HG03558 (cell line): ENCODE data around the gene RBM25.
A peak's percentile ranks its signal among the peaks of the same experiment; 100 is the strongest.
"Not testable (repeated sequence)": the region's sequence is repeated elsewhere in the genome, so short reads cannot be mapped to it uniquely, and the experiment has no call there.

Source experiments
- ATAC-seq: cut with Tn5 transposase; IDR thresholded peaks from one replicate; pipeline ENCODE4 v1.9.1; 2021; ENCODE audit warnings: moderate number of reproducible peaks; ENCODE audit not compliant: unreplicated experiment; ENCODE audit errors: extremely low read depth

RBM25 gene

DNA sequence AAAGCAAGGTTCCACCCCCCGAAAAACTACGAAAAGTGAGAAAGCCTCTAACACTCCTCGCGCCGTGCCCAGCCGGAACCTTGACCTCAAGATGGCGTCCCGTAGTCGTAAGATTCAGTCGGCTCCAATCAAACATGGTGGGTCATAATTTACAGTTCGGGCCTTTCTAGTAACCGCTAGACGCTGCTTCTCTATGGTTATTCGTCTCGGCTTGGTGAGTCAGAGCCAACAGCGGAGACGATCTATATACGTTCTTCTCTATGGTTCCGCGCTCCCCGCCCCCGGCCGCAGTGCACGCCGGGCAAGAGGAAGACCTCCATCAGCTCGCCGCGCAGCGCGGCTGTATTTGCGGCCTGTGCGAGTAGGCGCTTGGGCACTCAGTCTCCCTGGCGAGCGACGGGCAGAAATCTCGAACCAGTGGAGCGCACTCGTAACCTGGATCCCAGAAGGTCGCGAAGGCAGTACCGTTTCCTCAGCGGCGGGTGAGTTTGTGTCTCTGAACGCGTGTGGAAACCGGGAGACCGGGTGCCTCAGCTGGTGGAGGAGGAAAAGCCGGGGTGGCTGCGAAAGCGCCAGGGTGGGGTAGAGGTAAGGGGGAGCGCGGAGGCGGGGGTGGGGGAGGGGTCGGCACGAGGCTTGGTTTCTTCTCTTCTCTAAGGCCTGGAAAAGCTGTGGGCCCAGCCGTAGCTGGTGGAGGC, at the start of gene RBM25:
RBM25 (plus strand) TSS at position 311 of the 698 bp plus-strand sequence. CDS start 13,108 bp downstream, outside the sequence.
- ATAC-seq, result peak; percentile 80

DNA sequence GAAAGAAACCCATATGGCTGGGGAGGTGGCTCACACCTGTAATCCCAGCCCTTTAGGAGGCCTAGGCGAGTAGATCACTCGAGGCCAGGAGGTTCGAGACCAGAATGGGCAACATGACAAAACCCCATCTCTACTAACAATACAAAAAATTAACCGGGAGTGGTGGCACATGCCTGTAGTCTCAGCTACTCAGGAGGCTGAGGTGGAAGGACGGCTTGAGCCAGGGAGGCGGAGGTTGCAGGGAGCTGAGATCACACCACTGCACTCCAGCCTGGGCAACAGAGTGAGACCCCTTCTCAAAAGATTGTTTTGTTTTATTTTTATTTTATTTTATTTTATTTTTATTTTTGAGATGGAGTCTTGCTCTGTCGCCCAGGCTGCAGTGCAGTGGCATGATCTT, 47.1 kb upstream of the RBM25 start:
- not testable (repeated sequence) for ATAC-seq

DNA sequence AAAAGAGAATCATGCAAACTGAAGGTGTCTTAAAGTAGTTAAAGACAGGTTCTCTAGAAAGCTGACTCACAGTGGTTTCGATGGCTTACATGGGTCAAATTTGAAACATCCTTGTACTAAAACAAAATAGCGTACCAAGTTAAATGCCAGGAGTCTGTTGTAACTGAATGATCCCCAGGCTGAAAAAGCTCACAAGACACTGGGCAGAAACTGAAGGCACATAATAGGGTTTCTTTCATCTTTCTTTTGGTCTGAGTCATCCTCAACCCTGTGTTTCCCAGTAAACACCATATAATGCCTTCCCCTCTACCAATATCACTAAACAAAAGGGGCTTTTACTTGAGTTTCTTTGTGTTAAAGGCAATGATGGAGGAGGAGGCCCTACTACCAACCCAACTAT, 44.2 kb upstream of the RBM25 start:
- peak; percentile 64 for ATAC-seq

GRCh38 chr14:73015552-73015951, 42.8 kb upstream of the RBM25 start:
- ATAC-seq, result not testable (repeated sequence)

- not testable (repeated sequence) for ATAC-seq
Observed at GRCh38 chr14:73016011-73016410, 42.3 kb upstream of the RBM25 start.

- no peak for ATAC-seq
Observed at GRCh38 chr14:73022051-73022450, 36.3 kb upstream of the RBM25 start.

GRCh38 chr14:73025544-73025943, 32.8 kb upstream of the RBM25 start:
- no peak for ATAC-seq

DNA sequence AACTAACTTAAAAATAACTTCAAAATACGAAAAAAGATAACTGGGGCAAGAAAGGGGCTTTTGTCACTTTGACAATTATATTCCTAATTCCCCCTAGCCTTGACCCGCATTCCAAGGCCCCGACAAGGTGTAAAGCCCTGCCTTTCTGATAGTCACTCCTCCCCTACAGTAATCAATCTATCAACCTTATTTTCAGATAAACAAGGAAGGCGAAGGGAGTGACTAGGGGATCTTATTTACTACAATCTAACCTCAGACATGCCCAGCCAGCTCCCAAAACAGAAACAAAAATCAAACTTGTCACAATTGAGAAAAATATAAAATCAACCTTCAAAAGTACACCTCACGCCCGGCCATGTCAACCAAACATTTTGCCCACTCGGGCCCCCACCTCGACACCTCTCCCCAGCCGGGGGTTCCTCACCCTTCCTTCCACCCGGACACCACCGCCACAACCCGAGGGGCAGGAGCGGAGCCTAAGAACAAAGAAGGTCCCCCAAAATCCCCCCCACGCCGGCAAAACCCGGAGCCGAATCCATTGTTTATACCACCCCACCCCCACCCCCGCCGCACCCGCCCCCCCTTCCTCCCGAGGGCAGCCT, 32.0 kb upstream of the RBM25 start:
- no peak for ATAC-seq

DNA sequence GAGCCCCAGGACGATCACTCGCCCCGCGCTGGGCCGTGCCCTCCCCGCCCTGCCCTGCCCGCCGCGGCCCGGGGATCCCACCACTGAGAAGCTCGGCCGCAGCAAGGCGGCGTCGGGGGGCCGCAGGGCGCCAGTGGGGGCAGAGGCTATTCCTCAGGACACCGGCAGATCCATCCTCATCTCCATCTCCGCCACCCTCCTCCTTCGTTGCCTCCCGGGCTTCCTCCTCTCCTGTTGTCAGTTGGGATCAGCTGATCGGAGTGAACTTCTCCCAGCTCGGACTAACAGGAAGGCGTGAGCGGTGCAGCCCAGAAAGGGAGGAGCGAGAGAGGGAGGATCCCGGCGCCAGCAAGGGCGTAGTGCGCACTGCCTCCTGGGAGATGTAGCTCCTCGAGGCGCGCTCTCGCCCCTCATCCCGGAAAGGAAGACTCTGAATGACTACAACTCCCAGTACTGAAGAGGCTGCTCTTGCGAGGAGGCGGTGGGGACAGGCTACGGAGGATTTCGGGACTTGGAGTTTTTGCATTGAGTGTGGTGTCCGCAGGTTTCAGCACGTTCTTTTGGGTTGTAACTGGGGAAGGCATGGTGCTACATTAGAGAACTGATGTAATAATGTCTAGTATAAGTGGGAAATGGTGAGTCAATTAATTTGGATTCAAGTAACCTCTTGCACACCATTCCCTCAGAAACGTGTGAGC, 31.3 kb upstream of the RBM25 start, which contains the start of gene ZFYVE1:
ZFYVE1 (minus strand) TSS at position 262 of the 698 bp plus-strand sequence. CDS start 2,598 bp downstream, outside the sequence.
- peak; percentile 96 for ATAC-seq

DNA sequence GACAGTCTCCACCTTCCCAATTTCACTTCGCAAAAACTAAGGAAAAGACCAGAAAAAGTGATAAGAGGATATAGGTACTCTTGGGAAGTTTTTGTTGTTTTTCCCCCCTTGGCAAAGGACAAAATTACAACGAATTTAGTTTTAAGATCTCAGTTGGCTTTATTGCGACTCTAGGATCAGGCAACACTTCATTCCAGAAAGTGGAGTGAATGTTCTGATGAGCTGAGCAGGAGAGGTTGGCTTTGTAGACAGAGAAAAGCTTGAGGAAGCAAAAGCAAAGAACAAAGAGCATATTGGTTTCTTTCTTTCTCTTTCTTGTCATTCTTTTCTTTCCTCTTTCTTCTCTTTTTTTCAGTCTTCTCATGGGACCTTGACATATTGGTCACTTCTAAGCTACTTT, 30.8 kb upstream of the RBM25 start:
- no peak for ATAC-seq

- ATAC-seq, result no peak
Observed at GRCh38 chr14:73027984-73028383, 30.4 kb upstream of the RBM25 start.

DNA sequence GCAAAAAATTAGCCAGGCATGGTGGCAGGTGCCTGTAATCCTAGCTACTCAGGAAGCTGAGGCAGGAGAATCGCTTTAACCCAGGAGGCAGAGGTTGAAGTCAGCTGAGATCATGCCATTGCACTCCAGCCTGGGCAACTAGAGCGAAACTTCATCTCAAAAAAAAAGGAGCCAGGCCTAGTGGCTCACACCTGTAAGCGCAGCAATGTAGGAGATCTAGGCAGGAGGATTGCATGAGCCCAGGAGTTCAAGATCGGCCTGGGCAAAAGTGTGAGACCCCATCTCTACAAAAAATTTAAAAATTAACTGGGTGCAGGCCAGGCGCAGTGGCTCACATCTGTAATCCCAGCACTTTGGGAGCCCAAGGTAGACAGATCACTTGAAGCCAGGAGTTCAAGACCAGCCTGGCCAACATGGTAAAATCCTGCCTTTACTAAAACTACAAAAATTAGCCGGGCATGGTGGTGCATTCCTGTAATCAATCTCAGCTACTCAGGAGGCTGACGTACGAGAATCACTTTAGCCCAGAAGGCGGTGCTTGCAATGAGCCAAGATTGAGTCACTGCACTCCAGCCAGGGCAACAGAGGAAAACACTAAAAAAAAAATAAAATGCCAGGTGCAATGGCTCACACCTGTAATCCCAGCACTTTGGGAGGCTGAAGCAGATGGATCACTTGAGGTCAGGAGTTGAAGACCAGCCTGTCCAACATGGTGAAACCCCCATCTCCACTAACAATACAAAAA, 21.5 kb upstream of the RBM25 start:
- not testable (repeated sequence) for ATAC-seq

GRCh38 chr14:73047808-73048207, 10.5 kb upstream of the RBM25 start:
- ATAC-seq, result no peak

DNA sequence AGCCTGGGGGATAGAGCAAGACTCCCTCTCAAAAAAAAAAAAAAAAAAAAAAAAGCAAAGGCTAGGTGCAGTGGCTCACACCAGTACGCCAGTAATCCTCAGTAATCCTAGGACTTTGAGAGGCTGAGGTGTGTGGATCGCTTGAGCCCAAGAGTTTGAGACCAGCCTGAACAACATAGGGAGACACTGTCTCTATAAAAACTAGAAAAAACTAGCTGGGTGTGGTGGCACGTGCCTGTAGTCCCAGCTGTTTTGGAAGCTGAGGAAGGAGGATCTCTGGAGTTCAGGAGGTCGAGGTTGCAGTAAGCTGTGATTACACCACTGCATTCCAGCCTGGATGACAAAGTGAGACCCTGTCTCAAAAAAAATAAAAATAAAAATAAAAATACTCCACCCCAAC, 8.9 kb upstream of the RBM25 start:
- no peak for ATAC-seq

GRCh38 chr14:73055251-73055650, 3.1 kb upstream of the RBM25 start:
- ATAC-seq, result no peak

- no peak for ATAC-seq
Observed at GRCh38 chr14:73057944-73058223, 450 bp upstream of the RBM25 start.

GRCh38 chr14:73058922-73059673, 764 bp downstream of the RBM25 start:
- no peak for ATAC-seq

GRCh38 chr14:73069585-73069984, 11.3 kb downstream of the RBM25 start:
- ATAC-seq, result no peak

DNA sequence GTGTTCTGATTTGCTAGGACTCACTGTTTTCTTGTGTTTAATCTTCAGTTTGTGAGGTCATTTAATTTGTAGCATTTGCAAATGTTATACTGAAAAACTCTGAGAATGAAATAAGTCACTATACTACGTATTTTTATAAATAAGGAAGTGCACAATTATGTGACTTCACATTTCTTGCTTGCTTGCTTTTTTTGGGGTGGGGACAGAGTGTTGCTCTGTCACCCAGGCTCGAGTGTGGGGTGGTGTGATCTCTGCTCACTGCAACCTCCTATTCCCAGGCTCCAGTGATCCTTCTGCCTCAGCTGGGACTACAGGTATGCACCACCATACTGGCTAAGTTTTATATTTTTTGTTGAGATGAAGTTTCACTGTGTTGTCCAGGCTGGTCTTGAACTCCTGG, 32.7 kb downstream of the RBM25 start:
- ATAC-seq, result no peak

GRCh38 chr14:73097421-73097820, 39.1 kb downstream of the RBM25 start:
- no peak for ATAC-seq
